GM18870 (cell line): ENCODE data around the gene E2F8.
"Not testable (repeated sequence)": the region's sequence is repeated elsewhere in the genome, so short reads cannot be mapped to it uniquely, and the experiment has no call there.

Experiments used
- ATAC-seq: cut with Tn5 transposase; IDR thresholded peaks from one replicate; pipeline ENCODE4 v1.9.1; 2021; ENCODE audit warnings: moderate library complexity; ENCODE audit not compliant: unreplicated experiment

Gene E2F8

GRCh38 chr11:19240420-19241259 is at the start of gene E2F8:
Gene E2F8 (minus strand): TSS chr11:19240945. CDS start chr11:19240121, 824 bp downstream.
- ATAC-seq, result peak; percentile 83

- ATAC-seq, result no peak
Observed at GRCh38 chr11:19290356-19290755, 49.6 kb upstream of the E2F8 start.

- no peak for ATAC-seq
Observed at GRCh38 chr11:19288256-19288655, 47.5 kb upstream of the E2F8 start.

- no peak for ATAC-seq
Observed at GRCh38 chr11:19286411-19286810, 45.7 kb upstream of the E2F8 start.

- ATAC-seq, result no peak
Observed at GRCh38 chr11:19284881-19285280, 44.1 kb upstream of the E2F8 start.

GRCh38 chr11:19283991-19284390 is 43.2 kb upstream of the E2F8 start:
- ATAC-seq, result no peak

- ATAC-seq, result no peak
Observed at GRCh38 chr11:19281555-19281954, 40.8 kb upstream of the E2F8 start.

- no peak for ATAC-seq
Observed at GRCh38 chr11:19281041-19281440, 40.3 kb upstream of the E2F8 start.

GRCh38 chr11:19279451-19279850 is 38.7 kb upstream of the E2F8 start:
- no peak for ATAC-seq

GRCh38 chr11:19276859-19277808 is 36.4 kb upstream of the E2F8 start:
- no peak for ATAC-seq

- ATAC-seq, result no peak
Observed at GRCh38 chr11:19275496-19275895, 34.8 kb upstream of the E2F8 start.

- not testable (repeated sequence) for ATAC-seq
Observed at GRCh38 chr11:19273219-19273618, 32.5 kb upstream of the E2F8 start.

GRCh38 chr11:19268909-19269308 is 28.2 kb upstream of the E2F8 start:
- no peak for ATAC-seq

- no peak for ATAC-seq
Observed at GRCh38 chr11:19267567-19267966, 26.8 kb upstream of the E2F8 start.

GRCh38 chr11:19263333-19263732 is 22.6 kb upstream of the E2F8 start:
- no peak for ATAC-seq

GRCh38 chr11:19259487-19260345 is 19.0 kb upstream of the E2F8 start:
- no peak for ATAC-seq

GRCh38 chr11:19258641-19259230 is 18.0 kb upstream of the E2F8 start:
- ATAC-seq, result no peak

GRCh38 chr11:19254441-19254840 is 13.7 kb upstream of the E2F8 start:
- ATAC-seq, result not testable (repeated sequence)

- ATAC-seq, result no peak
Observed at GRCh38 chr11:19253817-19254216, 13.1 kb upstream of the E2F8 start.

- no peak for ATAC-seq
Observed at GRCh38 chr11:19253153-19253745, 12.5 kb upstream of the E2F8 start.
